ENCODE results near the gene TBX5. TPM values are rescaled to one million over a fixed set of nuclear protein-coding genes. Genes with fewer than 3 reads are reported as not detected.

TBX5 gene
- total RNA-seq, 6 experiments from 2014 or later = not detected

DNA sequence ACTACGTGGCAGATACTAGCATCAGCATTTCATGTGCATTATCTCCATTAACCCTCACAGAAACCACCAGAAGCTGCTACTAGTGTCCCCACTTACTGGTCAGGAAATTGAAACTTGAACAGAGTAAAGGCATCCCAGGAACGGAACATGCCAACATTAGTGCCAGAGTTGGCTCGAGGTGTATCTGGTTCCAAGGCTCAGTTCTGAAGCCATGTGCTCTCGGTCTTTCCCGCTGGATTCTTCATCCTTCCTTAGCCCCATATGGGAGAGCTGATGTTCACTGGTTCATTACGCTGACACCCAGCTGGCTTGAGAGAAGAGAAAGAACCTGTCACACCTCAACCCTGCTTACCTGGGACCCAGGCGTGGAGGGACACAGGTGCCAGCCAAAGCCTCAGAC is 91.5 kb downstream of the TBX5 start:
- DNase-seq = no peak
- intact Hi-C loops (cut with DNase I) = no loop called here
- WGBS (ENCODE audit: insufficient coverage, low coverage, low lambda C conversion rate, missing lambda C conversion rate) = 52% methylated on average over 6 of the region's 7 CpGs
- no peak for ATAC-seq
- no peaks in the 10 kb centered on the region for H3K36me3 ChIP-seq
- H3K4me1 ChIP-seq = no peaks in the 10 kb centered on the region
- no peak overlapping the region for H3K4me3 ChIP-seq
- TF ChIP-seq POLR2A (IDR thresholded peaks at IDR 0.05) = no peak
- no peak for TF ChIP-seq CTCF (IDR thresholded peaks at IDR 0.05)
- H3K27me3 ChIP-seq = no peaks in the 10 kb centered on the region
- H3K27ac ChIP-seq = no peak overlapping the region
- H3K9me3 ChIP-seq = no peaks in the 10 kb centered on the region

DNA sequence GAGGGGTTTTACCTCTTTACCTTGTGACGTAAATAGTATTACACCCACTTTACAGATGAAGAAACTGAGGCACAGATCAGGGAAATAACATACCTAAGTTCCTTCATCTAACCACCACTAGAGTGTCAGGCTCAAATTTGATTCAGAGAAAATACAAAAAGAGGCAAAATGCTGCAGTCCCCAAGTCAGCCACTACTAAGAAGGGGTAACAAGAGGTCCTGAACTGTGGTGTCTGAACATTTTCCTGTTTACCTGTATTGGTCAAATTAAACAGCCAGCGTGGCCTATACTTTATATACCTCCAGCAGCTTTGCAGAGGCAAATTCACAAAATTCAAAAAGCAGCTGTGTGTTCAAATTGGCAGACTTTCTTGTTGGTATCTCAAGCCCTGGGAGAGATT is 92.0 kb downstream of the TBX5 start:
- DNase-seq = no peak
- TF ChIP-seq CTCF (IDR thresholded peaks at IDR 0.05) = no peak
- no peak for TF ChIP-seq POLR2A (IDR thresholded peaks at IDR 0.05)
- H3K4me3 ChIP-seq = no peak overlapping the region
- no peaks in the 10 kb centered on the region for H3K9me3 ChIP-seq
- no peak overlapping the region for H3K27ac ChIP-seq
- intact Hi-C loops (cut with DNase I) = no loop called here
- whole genome bisulfite sequencing (ENCODE audit: insufficient coverage, low coverage, low lambda C conversion rate, missing lambda C conversion rate) = 40% methylated on average over 2 of the region's 2 CpGs
- H3K27me3 ChIP-seq = no peaks in the 10 kb centered on the region
- no peaks in the 10 kb centered on the region for H3K36me3 ChIP-seq
- H3K4me1 ChIP-seq = no peaks in the 10 kb centered on the region
- no peak for ATAC-seq

- H3K9me3 ChIP-seq = no peaks in the 10 kb centered on the region
- no peaks in the 10 kb centered on the region for H3K36me3 ChIP-seq
- H3K27ac ChIP-seq = no peak overlapping the region
- no peaks in the 10 kb centered on the region for H3K4me1 ChIP-seq
- H3K27me3 ChIP-seq = no peaks in the 10 kb centered on the region
- intact Hi-C loops (cut with DNase I) = no loop called here
- DNase-seq (no peak), ATAC-seq (no peak)
- 44% methylated on average over 3 of the region's 4 CpGs for WGBS (ENCODE audit: insufficient coverage, low coverage, low lambda C conversion rate, missing lambda C conversion rate)
- TF ChIP-seq CTCF (IDR thresholded peaks at IDR 0.05) = no peak
- H3K4me3 ChIP-seq = no peak overlapping the region
Measured at GRCh38 chr12:114311974-114312373, 94.0 kb downstream of the TBX5 start.

DNA sequence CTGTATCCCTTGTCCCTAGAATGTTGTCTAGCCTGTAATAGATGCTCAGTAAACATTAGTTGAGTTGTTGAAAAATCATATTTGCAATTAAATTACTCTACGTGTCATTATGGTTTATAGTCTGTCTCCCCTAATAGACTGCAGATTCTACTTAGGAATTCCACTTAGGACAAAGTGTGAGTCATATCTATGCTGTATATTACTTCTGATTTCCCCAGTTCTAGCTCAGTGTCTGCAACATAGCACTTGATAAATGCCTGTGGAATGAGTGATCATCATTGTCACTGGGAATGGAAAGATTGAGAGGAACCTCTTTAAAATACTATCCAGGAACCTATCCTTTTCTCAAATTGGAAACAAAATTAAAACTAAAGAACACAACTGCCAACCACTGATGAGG is 99.3 kb downstream of the TBX5 start:
- ATAC-seq = no peak
- H3K27ac ChIP-seq = no peak overlapping the region
- no peak overlapping the region for H3K4me3 ChIP-seq
- H3K36me3 ChIP-seq = no peaks in the 10 kb centered on the region
- TF ChIP-seq CTCF (IDR thresholded peaks at IDR 0.05) = no peak
- no peak for TF ChIP-seq POLR2A (IDR thresholded peaks at IDR 0.05)
- WGBS (ENCODE audit: insufficient coverage, low coverage, low lambda C conversion rate, missing lambda C conversion rate) = 47% methylated on average over 1 of the region's 1 CpG
- no peak for DNase-seq
- no peaks in the 10 kb centered on the region for H3K4me1 ChIP-seq
- H3K9me3 ChIP-seq = no peaks in the 10 kb centered on the region
- intact Hi-C loops (cut with DNase I) = no loop called here
- no peaks in the 10 kb centered on the region for H3K27me3 ChIP-seq

DNA sequence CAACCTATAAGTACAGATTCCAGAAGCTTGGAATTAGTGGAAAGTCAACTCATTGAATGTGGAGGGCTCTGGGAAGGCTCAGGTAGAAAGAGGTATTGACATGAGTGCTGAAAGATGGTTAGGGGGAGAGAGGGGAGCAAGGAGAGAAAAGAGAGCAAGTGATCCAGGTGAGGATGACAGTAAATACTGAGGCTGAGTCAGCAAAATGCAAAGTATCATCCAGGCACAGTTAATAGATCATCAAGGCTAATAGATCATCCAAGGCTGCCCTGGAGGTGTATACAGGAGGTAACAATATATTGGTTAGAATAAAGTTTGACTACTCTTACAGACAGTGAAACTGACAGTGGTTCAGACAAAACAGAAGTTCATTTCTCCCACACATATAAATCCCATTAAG is 100.5 kb downstream of the TBX5 start:
- ATAC-seq (no peak), DNase-seq (no peak)
- H3K36me3 ChIP-seq = no peaks in the 10 kb centered on the region
- no peak overlapping the region for H3K4me3 ChIP-seq
- no peaks in the 10 kb centered on the region for H3K9me3 ChIP-seq
- no peak for TF ChIP-seq CTCF (IDR thresholded peaks at IDR 0.05)
- intact Hi-C loops (cut with DNase I) = no loop called here
- no peaks in the 10 kb centered on the region for H3K27me3 ChIP-seq
- H3K27ac ChIP-seq = no peak overlapping the region
- no peaks in the 10 kb centered on the region for H3K4me1 ChIP-seq

Measured in right lobe of liver (tissue), 6 donors.